ENCODE data around the gene GPHA2. TPM values are rescaled to one million over a fixed set of nuclear protein-coding genes. Genes with fewer than 3 reads are reported as not detected.

The GPHA2 gene
- total RNA-seq, 1 donor from 2014 or later = not detected

DNA sequence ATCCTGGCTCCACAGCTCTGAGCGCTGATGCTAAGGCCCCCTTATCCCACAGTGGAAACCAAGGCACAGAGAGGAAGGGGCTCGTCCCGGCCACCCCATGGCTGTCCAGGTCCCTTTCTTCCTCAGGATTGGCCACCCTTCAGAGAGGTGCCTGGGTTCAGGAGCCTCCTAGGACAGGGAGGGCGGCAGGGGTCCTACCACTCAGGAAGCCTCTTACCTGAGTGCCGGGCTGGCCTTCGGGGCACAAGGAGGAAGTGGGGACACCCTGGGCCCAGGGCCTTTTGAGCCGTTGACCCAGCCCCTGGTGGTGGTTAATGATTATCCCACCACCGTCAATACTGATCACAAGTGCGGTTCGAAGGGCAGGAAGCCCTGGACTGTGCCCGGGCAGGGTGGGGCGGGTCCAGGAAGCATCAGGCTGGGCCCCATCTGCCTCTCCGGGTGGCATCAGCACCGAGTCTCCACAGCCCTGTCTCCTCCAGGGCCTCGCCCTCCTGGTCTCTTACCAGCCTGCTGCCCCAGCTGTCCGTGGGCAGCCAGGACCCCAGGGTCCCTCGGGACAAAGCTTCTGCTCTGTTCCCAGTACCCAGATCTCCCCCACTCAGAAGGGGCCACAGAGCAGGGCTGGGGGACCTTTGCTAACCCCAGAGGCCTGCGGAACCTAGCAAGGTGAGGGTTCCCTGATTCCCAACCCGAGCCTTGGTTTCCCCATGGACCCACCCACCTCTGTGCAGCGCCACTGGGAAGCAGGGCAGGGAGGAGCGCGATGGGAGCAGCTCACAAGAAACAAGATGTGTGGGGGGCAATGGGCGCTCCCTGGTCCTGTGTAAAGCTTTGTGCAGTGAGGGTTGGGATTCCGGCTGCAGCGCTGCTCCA, 42.3 kb downstream of the GPHA2 start:
- peak overlapping the region; percentile 77 for H3K4me3 ChIP-seq (ENCODE audit: low read depth, low read length)
- DNase-seq (ENCODE audit: low read depth) = no peak
- TF ChIP-seq, protein P1, sequence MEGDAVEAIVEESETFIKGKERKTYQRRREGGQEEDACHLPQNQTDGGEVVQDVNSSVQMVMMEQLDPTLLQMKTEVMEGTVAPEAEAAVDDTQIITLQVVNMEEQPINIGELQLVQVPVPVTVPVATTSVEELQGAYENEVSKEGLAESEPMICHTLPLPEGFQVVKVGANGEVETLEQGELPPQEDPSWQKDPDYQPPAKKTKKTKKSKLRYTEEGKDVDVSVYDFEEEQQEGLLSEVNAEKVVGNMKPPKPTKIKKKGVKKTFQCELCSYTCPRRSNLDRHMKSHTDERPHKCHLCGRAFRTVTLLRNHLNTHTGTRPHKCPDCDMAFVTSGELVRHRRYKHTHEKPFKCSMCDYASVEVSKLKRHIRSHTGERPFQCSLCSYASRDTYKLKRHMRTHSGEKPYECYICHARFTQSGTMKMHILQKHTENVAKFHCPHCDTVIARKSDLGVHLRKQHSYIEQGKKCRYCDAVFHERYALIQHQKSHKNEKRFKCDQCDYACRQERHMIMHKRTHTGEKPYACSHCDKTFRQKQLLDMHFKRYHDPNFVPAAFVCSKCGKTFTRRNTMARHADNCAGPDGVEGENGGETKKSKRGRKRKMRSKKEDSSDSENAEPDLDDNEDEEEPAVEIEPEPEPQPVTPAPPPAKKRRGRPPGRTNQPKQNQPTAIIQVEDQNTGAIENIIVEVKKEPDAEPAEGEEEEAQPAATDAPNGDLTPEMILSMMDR (conservative IDR thresholded peaks at IDR 0.05; ENCODE audit: low read depth, low read length) = no peak

DNA sequence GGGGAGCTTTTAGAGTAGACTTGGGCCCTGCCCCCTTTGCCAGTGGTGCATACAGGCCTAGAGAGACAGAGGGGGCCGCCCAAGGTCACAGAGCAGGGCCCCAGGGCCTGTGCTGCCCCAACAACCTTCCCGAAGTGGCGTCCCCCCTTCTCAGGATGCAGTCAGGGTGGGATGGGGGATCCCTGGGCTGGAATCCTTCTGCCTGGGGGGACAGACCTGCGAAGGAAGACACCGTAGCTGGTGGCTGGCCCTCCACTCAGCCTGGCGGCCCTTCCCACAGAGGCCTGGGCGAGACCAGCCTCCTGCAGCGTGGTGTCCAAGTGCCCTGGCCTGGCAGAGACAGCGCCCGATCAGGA, 42.9 kb downstream of the GPHA2 start:
- peak overlapping the region; percentile 77 for H3K4me3 ChIP-seq (ENCODE audit: low read depth, low read length)
- TF ChIP-seq, protein P1 (conservative IDR thresholded peaks at IDR 0.05; ENCODE audit: low read depth, low read length) = no peak
- DNase-seq (ENCODE audit: low read depth) = no peak

DNA sequence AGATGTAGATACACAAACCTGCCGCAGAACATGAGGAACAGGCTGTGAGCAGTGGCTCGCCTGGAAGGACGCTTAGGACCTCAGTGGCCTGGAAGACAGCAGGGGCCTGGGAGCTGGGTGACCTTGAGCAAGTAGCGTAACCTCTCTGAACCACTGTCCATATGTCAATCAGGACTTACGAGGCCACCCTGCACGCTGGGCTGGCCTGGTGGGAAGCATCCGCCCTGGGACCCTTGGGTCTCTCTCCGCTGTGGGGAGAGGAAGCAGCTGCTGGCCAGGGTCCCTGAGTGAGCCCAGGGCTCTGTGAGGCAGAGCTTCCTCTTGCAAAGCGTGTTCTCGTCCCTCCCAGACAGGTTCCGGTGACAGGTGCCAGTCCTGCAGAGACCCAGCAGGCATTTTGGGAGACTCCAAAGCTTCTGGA, 43.3 kb downstream of the GPHA2 start:
- DNase-seq (ENCODE audit: low read depth) = no peak
- TF ChIP-seq, protein P1 (conservative IDR thresholded peaks at IDR 0.05; ENCODE audit: low read depth, low read length) = no peak
- H3K4me3 ChIP-seq (ENCODE audit: low read depth, low read length) = peak overlapping the region; percentile 77

DNA sequence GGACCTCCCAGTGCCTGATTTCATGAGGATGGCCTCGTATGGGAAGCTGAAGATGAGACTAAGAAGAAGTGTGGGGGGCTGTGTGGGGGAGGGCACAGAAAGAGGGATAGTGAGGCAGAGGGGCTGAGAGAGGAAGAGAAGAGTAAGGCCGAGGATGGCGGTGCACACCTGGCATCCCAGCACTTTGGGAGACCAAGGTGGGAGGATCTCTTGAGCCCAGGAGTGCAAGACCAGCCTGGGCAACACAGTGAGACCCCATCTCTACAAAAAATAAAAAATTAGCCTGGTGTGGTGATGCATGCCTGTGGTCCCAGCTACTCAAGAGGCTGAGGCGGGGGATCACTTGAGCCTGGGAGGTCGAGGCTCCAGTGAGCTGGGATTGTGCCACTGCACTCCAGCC, 43.8 kb downstream of the GPHA2 start:
- no peak for DNase-seq (ENCODE audit: low read depth)
- H3K4me3 ChIP-seq (ENCODE audit: low read depth, low read length) = peak overlapping the region; percentile 77
- TF ChIP-seq, protein P1 (conservative IDR thresholded peaks at IDR 0.05; ENCODE audit: low read depth, low read length) = no peak

DNA sequence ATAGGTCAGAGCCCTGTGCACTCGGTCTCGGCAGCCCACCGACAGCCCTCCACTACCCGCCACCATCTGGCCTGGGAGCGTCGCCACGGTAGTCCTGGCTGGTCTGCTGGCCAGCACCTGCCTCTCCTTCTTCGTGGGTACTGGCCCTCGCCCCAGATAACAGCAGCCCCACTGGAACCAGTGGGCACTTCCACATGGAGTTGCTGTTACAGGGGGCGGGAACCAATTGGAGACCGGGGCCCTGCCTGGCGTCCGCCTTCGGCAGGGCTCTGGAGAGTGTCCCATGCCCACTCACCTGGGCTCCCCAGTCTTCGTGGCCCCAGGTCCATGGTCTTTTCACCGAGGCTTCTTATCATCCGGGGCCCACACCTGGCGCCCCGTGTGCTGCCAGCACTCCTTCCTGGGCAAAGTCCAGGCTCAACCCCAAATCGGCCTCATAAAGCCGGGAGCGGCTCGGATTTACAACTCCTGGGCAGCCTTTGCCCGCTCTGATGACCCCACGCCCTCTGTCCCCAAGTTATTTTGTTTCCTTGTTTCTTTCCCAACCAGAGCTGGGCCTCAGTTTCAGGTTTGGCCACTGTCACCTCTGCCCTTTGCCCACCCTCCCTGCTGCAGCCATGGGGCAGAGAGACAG, 44.4 kb downstream of the GPHA2 start:
- DNase-seq (ENCODE audit: low read depth) = no peak
- H3K4me3 ChIP-seq (ENCODE audit: low read depth, low read length) = peak overlapping the region; percentile 77
- TF ChIP-seq, protein P1 (conservative IDR thresholded peaks at IDR 0.05; ENCODE audit: low read depth, low read length) = no peak

DNA sequence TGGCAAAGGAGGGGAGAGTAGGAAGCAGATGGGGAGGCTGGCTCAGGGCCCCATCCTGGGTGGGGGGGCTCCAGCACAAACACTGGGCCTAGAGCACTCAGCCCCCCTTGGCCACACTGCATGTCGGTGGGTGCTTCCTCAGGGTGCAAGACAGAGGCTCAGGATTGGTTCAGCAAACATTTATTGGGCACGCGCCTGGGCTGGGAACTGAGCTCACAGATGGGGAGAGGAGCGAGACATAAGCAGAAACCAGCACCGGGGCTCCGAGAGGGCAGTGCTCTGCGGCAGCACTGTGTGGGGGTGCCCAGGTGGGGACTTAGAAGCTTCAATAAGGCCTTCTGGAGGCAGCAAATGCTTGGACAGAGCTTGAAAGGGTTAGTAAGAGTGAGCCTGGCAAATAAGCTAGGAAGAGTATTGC, 45.2 kb downstream of the GPHA2 start:
- H3K4me3 ChIP-seq (ENCODE audit: low read depth, low read length) = peak overlapping the region; percentile 77
- no peak for DNase-seq (ENCODE audit: low read depth)
- TF ChIP-seq, protein P1 (conservative IDR thresholded peaks at IDR 0.05; ENCODE audit: low read depth, low read length) = no peak
